ENCODE results near the gene SH3BP5L.

DNA sequence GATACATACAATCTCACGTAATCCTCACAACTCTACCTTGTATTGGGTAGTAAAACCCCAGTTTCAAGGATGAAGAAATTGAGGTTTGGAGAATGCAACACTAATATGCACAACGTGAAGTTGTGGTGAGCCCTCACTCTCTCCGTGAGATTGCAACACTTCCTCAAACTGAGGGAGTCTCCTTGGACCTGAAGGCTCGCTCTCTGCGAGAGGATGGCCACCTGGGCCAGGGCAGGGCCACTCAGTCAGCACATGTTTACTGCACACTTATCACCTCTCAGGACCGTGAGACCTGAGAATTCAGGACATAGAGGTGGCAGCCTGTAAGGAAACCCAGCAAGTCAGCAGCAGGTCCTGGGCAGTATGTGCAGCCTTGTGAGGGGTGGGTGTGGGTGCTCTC, 8.7 kb downstream of the SH3BP5L start:
- TF ChIP-seq REST (IDR thresholded peaks at IDR 0.05; ENCODE audit: insufficient read depth in 1 of 2, low read depth in 2 of 2, low read length in 2 of 2) (no peak), TAF1 (IDR thresholded peaks at IDR 0.05; ENCODE audit: borderline replicate concordance, insufficient read depth, low read length) (no peak), POLR2AphosphoS5 (IDR thresholded peaks at IDR 0.05; ENCODE audit: low read depth, low read length) (no peak)
